ENCODE data around the gene CCDC149. TPM values are rescaled to one million over a fixed set of nuclear protein-coding genes. Genes with fewer than 3 reads are reported as not detected.

The CCDC149 gene
- total and polyA plus RNA-seq, 9 of the 15 experiments (the other 6 are each of a cell fraction or from before 2014, with no cell fraction given) = 0.04 to 0.18 TPM; not detected in 7

GRCh38 chr4:24876431-24876830 lies 36.4 kb downstream of the CCDC149 start:
- TF ChIP-seq HNRNPH1 (optimal IDR thresholded peaks at IDR 0.05; ENCODE audit: low read depth, low read length) (no peak), HDAC8 (tag; IDR thresholded peaks at IDR 0.05) (no peak), CAMTA2 (CRISPR knock-in tag; conservative IDR thresholded peaks at IDR 0.05) (no peak), PREB (CRISPR knock-in tag; IDR thresholded peaks at IDR 0.05) (no peak), BRF1 (IDR thresholded peaks at IDR 0.05; ENCODE audit: borderline replicate concordance, extremely low read depth, insufficient read length) (no peak), ZNF282 (CRISPR knock-in tag; IDR thresholded peaks at IDR 0.05) (no peak), SIRT6 (IDR thresholded peaks at IDR 0.05; ENCODE audit: low read depth, low read length) (no peak), HLTF (IDR thresholded peaks at IDR 0.05) (no peak), SRSF9 (IDR thresholded peaks at IDR 0.05; ENCODE audit: borderline replicate concordance, low read depth, low read length) (no peak), NCOA4 (IDR thresholded peaks at IDR 0.05; ENCODE audit: partially characterized antibody) (no peak), TAF1 (IDR thresholded peaks at IDR 0.05; ENCODE audit: control insufficient read depth, extremely low read depth, insufficient read depth, low read length, severe bottlenecking) (no peak), ZNF512 (tag; IDR thresholded peaks at IDR 0.05) (no peak), NCOA1 (IDR thresholded peaks at IDR 0.05; ENCODE audit: low read depth) (no peak), PYGO2 (tag; IDR thresholded peaks at IDR 0.05) (no peak), PRMT5 (CRISPR knock-in tag; IDR thresholded peaks at IDR 0.05) (no peak), CTCFL (IDR thresholded peaks at IDR 0.05; ENCODE audit: borderline replicate concordance, insufficient read depth, low read depth, low read length, poor library complexity, severe bottlenecking) (no peak)
- Histone ChIP-seq H3K4me1 (replicated peaks in 1 of 2; ENCODE audit: control insufficient read depth in 2 of 2, insufficient read depth in 2 of 2, low read length in 2 of 2) (no peaks in the 10 kb centered on the region), H4K20me1 (replicated peaks; ENCODE audit: control insufficient read depth, insufficient read depth, low read length) (no peaks in the 10 kb centered on the region), H3K9me3 (replicated peaks; ENCODE audit: control insufficient read depth, insufficient read depth, low read depth, low read length) (no peaks in the 10 kb centered on the region), H3K9me1 (ENCODE audit: control insufficient read depth, insufficient read depth, low read length) (no peaks in the 10 kb centered on the region), H3K9ac (ENCODE audit: insufficient read depth in 1 of 2, low read depth in 2 of 2, low read length in 2 of 2) (no peak overlapping the region), H3K27me3 (ENCODE audit: control insufficient read depth in 2 of 2, insufficient read depth in 2 of 2, low read length in 2 of 2) (peaks cover 4 to 13% of the 10 kb centered on the region in 2 experiments; a peak in 3 of 5 replicates), H3K79me2 (ENCODE audit: control insufficient read depth, insufficient read depth, low read length) (no peaks in the 10 kb centered on the region), H3K36me3 (ENCODE audit: control insufficient read depth, insufficient read depth, low read length) (no peaks in the 10 kb centered on the region), H2AFZ (ENCODE audit: low read depth, low read length) (no peak overlapping the region), H3K4me3 (no peak overlapping the region), H3K4me2 (ENCODE audit: insufficient read depth, low read length) (no peak overlapping the region), H3K27ac (ENCODE audit: extremely low read depth, low read depth, low read length) (no peak overlapping the region)
- WGBS (ENCODE audit: insufficient coverage, low coverage, missing lambda C conversion rate) = 0% methylated on average over 6 of the region's 6 CpGs
- intact Hi-C loops (cut with micrococcal nuclease) = no loop called here
- in situ Hi-C loops (cut with MboI) = no loop called here
- no peak for DNase-seq (ENCODE audit: extremely low read depth in 1 of 4, low spot score in 3 of 4)
- no TSS peak for BruUV-seq (replicated peaks)
- CTCF ChIA-PET (ENCODE audit: low intra/inter-chr PET ratio) = no interaction called here
- ATAC-seq = no peak
- FAIRE-seq = no peak
- POLR2A ChIA-PET = interaction anchor here (0.6 kb wide), 1 partner anchor 548 kb away, joined by 4 read pairs; no protein-coding TSS in a partner anchor
